Femur (tissue), 1 donor: ENCODE measurements around the gene MYO5B.
A peak's percentile ranks its signal among the peaks of the same experiment; 100 is the strongest.
"Not testable (repeated sequence)": the region's sequence is repeated elsewhere in the genome, so short reads cannot be mapped to it uniquely, and the experiment has no call there.

ENCODE experiments used
- DNase-seq: peaks from one replicate; pipeline ENCODE4 v3.0.0-alpha.2; 2017

The MYO5B gene

DNA sequence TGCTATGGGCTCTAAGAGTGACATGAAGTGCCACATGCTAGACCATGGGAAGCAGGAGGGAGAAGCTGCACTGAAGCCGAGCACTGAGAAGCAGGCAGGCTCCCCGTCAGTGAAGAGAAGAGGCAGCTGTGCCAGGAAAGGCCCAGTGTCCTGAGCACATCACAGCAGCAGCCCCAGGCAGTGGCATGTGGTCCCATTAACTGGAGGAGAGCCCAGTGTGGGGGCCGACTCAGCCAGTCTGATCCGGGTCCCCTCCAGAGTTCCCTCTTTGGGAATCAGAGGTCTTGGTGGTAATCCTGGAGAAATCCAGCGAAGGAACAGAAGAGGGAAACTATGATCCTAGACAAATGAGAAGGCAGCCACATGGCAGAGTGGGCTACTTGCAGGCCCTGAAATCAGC, 284.9 kb downstream of the MYO5B start:
- no peak for DNase-seq

DNA sequence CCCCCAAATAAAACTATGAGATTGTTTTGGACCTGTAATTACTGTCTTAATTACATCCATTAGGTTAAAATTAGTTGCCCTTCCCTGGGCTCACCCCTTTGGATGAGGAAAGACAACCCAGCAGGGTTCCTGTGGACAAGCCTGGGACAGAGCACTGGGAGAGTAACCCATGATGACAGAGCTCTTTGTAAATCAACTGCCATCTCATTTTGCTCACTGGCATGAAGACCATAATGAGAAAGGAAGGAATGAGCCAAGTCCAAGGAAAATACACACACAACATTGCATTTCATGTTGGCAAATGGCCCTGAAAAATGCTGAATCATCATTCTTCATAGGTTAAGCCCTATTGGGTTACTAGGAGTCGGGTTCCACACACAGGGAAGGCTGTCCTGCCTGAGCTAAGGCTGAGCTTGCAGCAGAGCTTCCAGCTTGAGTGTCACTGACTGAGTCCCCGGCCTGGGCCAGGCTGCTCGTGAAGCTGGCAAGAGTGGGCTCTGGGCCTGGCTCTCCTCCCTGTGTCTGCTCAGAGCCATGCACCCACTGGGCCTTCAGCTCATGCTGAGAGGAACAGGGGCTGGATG, 287.5 kb downstream of the MYO5B start:
- DNase-seq: no peak

DNA sequence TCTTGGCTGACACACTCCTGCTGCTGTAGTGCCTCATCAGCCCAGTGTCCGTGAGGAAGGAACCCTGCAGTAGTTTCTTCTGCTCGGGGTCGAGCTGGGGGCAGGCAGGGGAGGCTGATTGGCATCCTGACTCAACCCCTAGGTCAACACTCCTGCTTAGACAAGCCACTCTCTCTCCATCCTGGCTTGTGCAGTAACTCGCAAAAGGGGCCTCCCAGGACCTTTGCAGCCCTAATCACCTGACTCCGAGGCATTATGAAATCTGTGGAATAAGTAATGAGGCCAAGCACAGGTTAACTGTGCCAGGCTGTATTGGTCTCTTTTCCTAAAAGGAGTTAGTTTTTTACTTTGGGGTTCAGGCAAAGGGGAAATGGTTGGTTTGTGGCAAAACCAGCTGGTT, 289.2 kb downstream of the MYO5B start:
- DNase-seq: no peak

DNA sequence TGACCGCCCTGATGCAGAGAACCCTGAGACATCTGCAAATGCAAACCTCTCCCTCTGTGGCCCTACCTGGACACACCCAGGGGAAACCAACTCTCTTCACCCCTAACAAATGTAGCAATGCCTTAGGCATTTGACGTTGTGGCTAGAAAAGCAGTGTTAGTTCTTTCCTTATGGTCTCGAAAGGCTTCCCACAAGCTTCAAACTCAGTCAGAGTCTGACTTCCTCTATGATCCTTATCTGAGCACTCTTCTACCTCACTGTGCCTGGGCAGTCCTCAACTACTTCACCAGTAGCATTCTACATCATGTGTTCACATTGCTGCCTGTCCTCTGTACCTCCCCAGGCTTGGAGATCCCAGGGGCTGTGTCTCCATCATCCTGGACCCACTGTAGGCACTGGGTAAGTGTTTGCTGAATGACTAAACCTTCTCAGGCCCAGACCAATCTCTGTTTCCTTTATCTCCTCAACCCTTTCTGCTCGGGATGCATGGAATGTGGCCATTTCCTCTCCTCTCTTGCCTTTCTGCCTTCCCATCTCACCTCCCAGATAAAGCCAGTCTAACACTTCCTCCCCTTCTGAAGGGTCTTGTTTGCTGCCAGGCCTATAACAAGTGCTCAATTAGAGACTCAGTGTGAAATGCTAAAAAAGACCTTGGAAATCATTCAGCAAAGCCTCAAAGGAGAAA, 289.9 kb downstream of the MYO5B start:
- no peak for DNase-seq

DNA sequence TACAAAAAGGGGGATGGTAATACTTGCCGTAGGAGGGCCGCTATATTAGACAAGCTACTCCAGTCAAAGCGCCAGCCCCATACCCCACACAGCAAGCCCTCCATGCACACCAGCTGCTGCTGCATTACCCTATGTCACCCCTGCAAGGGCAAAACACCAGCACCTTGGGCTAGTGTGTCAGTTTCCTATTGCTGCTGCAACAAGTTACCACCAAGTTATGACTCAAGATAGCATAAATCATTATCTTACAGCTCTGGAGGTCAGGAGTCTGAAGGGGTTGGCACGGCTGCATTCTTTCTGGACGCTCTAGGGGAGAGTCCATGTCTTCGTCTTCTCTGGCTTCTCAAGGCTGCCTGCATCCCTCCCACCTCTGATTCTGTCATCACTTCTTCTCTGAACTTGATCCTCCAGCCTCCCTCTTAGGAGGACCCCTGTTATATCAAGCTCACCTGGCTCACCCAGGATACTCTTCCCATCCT, 293.0 kb downstream of the MYO5B start:
- no peak for DNase-seq

DNA sequence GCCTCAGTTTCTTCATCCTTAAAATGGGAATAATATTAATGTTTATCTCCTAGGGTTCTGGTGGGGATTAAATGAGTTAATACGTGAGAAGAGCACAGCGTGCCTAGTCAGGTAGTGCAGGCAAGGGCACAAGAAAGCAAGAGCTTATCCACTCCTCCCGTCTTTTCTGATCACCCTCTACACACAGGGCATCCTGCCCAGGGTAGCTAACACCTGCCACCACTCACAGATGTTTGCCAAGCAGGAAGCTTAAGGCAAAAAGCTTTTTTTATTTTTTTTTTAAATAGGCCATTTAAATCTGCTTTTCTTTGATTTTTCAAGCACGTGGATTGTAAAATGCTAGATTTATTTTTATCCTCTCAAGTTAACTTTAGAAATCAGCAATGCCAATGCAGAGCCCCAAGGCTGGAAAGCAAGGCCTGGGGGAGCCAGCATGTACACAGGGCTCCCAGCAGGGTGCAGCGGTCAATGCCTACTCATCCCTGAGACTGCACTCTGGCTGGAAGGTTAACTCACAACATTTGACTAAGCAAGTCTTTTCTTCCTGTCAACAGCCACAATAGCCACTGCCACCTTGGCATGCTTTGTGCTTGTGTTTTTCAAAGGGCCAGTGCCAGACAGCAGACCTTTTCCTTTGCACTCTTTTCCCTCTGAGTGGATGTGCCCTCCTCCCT, 295.2 kb downstream of the MYO5B start:
- no peak for DNase-seq

DNA sequence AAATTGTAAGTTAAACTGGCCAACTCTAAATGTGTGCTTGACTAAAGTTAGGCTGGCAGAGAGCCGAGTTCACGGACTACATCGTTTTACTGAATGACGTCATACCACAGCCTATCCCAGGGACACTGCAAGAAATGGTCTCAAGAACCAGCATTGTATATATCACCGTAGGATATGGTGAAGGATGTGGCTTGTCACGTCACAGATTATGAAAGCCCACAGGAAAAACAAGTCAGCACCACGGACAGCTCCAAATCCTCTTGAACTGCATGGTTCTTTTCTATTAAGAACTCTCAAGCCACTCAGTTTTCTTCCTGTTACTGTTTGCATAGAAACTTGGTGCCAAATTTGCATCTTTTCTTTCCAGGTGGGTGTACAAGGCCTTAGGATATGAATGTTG, 296.5 kb downstream of the MYO5B start:
- peak; percentile 74 for DNase-seq

DNA sequence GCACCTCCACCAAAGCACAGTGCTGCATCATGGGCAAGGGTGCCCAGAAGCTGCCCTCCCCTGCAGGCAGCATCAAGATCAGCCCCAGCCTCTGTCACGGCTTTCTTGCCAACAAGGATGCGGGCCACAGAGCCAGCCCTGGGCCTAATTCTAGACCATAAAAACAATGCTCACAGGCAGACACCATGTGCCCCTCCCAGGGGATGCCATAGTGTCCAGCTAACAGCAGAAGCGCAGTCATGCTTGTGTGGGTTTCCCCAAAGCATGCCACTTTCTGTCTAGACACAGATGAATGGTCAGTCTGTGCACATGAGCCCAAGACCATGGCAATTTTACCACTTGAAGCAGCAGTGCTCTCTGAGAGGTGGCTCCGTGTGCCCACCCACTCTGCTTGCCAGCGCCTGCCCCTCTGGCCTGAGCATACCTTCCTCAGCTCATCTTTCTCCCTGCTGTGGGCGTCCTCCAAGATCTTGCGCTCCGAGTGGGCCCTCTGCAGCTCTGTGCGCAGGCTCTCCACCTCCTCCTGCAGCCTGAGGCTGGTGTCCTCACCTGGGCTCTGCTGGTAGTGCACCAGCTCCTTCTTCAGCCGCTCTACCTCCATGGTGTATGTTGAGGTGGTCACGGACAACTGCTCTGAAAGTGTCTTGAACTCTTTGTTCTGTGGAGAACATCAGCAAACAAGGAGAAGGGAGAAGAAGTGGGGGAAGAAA, 300.3 kb downstream of the MYO5B start:
- no peak for DNase-seq

DNA sequence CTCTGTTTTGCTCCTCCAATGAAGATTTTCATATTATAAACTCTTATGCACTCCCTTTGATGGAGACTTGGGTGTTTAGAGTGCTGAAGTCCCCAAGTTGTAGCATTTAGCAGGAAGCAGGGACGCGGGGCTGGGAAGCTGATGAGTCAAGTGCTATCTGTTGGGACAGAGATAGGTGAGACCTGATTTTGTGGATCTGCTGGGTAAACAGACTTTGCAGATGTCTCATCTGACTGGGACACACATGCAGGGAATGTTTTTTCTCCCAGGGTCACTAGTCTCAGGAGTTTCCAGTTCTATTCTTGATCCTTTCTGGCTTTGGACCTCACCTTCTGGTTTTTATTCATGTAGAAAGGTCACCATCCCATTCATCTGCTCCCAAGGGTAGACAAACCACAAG, 301.9 kb downstream of the MYO5B start:
- no peak for DNase-seq

DNA sequence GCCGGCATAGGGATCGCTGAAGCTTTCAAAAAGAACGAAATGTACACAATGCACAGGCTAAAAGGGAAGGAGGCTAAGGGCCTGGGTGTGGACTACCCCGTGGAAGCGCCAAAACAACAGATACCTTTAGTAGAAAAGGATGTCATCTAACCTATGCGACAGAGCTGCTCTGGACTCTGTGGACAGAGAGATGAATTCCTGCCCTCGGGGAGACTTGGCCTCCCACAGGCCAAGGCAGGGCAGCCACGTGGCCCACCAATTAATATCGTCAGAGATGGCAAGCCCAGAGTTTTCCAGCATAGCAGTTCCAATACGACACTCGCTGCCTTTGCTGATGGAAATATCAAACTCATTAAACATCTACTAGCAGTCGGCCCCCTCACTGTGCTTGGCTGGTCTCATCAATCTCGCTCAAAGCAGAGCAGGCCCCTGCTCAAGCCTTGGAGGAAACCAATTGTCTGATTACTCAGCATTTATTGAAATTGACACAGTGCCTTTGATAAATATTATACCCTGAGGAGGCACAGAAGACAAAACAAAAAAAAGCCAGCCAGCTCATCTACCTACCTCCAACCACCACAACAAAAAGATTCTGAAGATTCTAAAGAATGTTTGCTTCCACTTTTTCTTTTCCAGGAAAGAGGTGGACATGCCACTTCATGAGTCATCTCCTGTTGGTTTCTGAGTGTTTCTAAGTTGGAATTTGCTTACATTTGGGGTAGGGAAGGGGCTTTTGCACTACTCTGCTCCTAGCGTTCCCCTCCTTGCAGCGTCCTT, 302.6 kb downstream of the MYO5B start:
- no peak for DNase-seq

DNA sequence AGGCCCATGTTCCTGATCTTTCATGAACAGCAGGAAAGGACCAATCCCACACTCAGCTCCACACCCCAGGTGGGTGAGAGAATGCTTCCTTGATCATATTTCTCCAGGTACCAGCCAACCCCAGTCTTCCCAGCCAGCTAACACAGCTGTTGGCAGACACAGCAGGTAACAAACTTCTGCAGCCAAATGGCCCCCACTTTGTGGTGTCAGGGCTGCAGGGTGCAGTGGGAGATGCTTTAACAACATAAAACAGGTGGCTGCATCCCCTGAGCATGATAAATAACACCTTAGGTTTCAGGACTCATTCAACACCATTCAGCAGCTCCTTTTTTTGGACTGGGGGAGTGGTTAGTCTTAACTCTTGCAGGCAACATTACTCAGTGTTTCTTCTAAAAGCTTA, 304.9 kb downstream of the MYO5B start:
- DNase-seq: no peak

DNA sequence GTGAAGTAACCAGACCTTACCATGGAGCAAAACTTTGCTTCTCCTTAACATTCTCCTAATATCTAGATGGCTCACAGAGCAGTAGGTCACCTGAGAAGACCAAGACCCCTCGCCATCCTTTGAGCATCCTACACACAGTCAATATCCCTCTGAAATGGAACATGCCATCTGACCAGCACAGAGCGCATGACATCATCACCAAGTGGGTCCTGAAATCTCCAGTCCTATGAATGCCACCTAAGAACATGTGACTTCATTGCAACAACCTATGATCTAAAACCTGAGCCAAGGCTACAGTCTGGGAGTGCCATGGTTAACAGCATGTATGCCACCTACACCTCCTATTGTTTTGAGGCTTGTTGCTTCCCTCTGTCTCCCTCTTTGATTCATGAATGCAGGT, 305.4 kb downstream of the MYO5B start:
- DNase-seq: not testable (repeated sequence)

DNA sequence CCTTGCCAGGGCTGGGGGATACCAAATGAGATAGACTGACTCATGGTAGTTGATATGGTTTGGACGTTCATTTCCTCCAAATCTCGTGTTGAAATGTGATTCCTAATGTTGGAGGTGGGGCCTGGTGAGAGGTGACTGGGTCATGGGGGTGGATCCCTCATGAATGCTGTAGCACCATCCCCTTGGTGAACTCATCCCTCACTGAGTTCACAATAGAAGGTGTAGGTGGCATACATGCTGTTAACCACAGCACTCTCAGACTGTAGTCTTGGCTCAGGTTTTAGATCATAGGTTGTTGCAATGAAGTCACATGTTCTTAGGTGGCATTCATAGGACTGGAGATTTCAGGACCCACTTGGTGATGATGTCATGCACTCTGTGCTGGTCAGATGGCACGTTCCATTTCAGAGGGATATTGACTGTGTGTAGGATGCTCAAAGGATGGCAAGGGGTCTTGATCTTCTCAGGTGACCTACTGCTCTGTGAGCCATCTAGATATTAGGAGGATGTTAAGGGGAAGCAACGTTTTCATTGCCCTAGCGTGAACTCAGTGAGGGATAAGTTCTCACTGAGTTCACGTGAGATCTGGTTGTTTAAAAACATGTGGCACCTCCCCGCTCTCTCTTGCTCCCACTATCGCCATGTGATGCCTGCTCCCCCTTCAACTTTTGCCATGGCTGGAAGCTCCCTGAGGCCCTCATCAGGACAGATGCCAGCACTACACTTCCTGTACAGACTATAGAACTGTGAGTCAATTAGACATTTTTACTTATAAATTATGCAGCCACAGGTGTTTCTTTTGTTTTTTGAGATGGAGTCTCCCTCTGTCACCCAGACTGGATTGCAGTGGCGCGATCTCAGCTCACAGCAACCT, 307.8 kb downstream of the MYO5B start:
- DNase-seq: no peak

DNA sequence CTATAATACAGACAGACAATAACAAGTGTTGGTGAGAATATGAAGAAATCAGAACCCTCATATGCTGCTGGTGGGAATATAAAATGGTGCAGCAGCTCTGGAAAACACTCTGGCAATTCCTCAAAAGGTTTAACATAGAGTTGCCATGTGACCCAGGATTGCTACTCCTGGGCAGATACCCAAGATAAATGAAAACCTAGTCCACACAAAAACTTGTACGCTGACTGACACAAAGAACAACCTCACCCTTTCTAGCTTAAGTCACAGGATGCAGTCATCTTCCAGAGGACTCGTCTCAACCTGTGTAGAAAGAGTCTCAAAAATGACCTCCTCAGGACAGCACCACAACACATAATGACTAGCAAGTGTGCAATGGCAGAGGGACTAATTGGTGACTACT, 310.0 kb downstream of the MYO5B start:
- DNase-seq: no peak

DNA sequence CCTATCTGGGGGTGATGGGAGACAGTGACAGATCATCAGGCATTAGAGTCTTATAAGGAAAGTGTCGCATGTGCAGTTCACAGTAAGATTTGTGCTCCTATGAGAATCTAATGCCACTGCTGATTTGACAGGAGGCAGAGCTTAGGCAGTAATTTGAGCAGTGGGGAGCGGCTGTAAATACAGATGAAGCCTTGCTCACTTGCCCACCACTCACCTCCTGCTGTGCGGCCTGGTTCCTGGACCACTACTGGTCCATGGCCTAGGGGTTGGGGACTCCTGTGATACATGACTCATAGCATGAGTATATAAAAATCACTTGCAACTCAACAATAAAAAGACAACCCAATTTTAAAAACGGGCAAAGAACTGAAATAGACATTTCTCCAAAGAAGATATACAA, 310.5 kb downstream of the MYO5B start:
- no peak for DNase-seq

DNA sequence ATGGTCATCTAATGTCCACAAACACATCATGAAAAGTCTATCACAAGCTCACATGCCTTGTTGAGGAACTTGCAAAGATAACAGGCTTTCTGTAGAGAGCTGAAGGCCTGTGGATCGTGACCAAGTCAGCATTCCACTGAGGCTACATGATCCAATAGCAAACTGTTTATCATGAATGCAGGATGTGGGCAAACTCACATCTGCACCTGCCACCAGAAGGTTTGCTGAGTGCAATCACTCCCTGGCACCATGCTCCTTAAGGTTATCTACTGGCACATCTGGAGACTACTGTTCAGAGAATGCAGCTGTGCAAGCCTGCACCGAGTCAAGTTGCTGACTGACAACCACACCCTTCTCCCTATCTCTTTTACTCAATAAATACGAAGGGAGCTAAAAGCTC, 314.3 kb downstream of the MYO5B start:
- no peak for DNase-seq

DNA sequence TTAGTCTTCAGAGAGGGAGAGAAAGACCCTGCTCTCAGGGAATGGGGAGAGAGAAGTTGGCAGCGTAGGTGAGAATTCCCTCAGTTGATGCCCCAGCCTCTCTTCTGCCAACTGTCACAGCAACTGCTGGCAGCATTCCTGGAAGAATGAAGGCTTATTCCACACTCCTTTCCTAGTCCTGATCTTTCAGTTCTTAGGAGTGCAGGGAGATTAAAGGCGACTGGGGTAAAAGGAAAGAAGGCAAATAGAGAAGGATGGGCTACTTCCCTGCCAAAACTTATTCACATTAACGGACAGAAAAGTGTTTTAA, 315.7 kb downstream of the MYO5B start:
- DNase-seq: no peak

DNA sequence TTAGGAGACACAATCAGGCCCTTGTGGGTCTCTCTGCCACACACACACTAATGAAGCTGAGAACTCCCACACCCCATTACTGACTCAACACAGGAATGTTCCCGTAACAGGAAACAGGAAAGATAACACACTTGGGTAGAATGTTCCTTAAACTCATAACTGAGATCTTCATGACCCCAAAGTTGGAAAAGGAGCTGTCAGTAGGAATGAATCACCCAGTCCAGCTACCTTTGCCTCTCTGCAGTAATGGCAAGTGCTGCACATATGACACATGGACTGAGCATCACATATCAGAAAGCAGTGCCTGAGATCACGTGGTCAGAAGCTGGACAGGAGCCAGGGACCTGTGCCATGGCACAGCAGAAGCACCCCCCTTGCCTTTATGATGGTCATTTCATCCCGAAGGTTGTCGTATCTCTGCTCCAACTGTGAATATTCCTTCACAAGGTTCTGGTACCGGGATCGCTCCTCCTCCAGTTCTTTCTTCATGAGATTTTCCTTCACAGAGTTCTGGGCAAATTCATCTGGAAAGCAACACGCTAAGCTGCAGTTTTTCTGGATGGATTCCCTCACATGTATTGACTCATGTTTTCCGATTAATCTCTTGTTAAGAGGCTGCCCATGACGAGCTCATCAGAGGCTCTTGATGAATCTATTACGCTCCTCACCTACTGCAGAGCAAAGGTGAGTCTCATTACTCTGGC, 316.2 kb downstream of the MYO5B start:
- no peak for DNase-seq

DNA sequence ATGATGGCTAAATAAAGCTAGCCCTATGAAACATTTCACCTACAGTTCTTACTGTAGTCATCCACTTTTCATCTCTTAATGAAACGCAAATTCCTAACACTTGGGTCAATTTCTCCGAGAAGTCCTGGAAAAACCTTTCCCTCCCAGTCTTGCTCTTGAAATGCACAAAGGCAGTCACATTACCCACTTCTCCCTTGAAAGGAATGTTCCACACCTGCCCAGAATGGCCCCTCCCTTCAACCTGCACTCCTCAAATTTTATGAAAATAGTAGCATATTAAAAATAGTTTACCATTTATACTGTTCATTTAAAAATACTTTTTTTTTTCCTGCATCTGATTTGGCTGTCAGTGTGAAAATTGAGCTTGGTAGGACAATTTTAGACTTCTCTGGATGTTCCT, 316.9 kb downstream of the MYO5B start:
- DNase-seq: no peak

DNA sequence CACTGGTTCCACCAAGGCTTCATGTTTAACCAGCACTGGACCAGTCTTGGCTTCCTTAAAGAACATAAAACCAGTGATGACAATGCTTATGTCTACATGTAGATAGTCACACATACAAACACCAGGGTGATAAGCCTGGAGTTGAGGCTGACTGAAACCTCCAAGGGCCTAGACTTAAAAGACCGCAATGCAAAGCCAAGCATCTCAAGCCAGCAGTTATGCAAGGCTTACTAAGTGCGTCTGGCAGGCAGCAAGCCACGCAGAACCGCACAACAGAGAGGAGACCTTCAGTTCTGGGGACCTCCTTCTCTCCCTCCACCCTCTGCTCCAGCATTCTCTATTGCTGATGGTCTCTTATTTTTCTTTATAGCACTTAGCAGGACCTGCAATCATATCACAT, 318.4 kb downstream of the MYO5B start:
- no peak for DNase-seq

DNA sequence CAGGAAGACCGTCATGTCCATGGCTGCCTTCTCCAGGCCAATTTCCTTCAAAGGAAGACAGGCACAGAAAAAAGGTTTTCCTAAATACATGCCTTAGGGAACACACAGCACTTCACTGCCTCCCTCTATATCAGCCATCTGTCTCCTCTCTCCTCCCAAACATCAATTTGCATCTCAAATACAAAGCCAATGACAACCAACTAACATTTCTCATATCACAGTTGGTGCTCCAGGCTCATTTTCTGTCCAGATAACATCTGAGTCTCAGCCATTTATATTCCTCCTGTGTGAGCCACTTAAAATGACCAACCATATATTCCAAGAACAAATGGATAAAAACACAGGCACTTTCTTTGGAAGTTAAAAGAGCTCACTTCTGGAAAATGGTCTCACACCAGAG, 319.2 kb downstream of the MYO5B start:
- no peak for DNase-seq

DNA sequence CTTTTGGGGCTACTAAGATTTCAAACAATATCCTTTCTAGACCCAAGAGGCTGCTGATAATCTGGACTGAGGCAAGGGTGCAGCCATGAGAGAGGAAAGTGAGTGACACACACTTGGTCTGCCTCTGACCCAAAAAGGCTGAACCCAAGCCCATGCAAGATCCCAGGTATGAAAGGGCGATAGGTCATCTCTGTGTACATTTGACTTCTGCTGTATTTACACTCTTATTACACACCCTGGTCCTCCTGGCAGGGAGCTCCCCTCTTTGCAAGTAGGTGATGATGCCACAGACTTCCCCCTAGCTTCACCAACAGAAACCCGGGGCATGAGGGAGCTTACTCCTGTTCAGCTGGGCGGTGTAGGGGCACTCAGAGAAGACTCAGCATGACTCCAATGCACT, 319.8 kb downstream of the MYO5B start:
- no peak for DNase-seq
